Measurements from ENCODE around the gene POP5.

DNA sequence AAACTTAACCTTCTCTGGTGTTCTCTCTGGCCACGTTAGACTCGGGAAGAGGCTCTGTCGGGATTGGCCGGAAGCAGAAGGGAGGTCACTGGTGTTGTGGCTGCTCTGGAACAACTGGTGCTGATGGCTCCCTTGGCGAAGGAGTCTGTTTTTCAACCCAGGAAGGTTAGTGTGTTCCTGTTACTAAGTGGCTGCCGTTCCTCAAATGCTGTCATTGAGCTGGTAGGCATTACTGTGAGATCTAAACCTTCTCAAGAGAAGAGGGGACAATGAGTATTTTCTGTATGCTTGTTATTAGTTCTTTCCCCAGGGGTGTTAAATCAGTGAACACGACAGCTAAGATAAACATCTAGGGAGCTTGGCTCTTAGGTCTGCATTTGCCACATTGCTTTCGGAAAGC is 18.3 kb downstream of the POP5 start:
- TF ChIP-seq YY2 (tag by site-specific recombination; IDR thresholded peaks at IDR 0.05) (no peak), ZNF792 (tag by site-specific recombination; IDR thresholded peaks at IDR 0.05) (no peak), ZNF560 (tag by site-specific recombination; IDR thresholded peaks at IDR 0.05; ENCODE audit: borderline replicate concordance) (no peak), OVOL3 (tag by site-specific recombination; IDR thresholded peaks at IDR 0.05) (no peak), YY1 (tag by site-specific recombination; IDR thresholded peaks at IDR 0.05) (no peak), ZNF302 (tag by site-specific recombination; IDR thresholded peaks at IDR 0.05; ENCODE audit: low read depth) (no peak)
- TF ChIP-seq, protein P1, sequence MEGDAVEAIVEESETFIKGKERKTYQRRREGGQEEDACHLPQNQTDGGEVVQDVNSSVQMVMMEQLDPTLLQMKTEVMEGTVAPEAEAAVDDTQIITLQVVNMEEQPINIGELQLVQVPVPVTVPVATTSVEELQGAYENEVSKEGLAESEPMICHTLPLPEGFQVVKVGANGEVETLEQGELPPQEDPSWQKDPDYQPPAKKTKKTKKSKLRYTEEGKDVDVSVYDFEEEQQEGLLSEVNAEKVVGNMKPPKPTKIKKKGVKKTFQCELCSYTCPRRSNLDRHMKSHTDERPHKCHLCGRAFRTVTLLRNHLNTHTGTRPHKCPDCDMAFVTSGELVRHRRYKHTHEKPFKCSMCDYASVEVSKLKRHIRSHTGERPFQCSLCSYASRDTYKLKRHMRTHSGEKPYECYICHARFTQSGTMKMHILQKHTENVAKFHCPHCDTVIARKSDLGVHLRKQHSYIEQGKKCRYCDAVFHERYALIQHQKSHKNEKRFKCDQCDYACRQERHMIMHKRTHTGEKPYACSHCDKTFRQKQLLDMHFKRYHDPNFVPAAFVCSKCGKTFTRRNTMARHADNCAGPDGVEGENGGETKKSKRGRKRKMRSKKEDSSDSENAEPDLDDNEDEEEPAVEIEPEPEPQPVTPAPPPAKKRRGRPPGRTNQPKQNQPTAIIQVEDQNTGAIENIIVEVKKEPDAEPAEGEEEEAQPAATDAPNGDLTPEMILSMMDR (tag by site-specific recombination; IDR thresholded peaks at IDR 0.05) = no peak
- TF ChIP-seq, protein P2, sequence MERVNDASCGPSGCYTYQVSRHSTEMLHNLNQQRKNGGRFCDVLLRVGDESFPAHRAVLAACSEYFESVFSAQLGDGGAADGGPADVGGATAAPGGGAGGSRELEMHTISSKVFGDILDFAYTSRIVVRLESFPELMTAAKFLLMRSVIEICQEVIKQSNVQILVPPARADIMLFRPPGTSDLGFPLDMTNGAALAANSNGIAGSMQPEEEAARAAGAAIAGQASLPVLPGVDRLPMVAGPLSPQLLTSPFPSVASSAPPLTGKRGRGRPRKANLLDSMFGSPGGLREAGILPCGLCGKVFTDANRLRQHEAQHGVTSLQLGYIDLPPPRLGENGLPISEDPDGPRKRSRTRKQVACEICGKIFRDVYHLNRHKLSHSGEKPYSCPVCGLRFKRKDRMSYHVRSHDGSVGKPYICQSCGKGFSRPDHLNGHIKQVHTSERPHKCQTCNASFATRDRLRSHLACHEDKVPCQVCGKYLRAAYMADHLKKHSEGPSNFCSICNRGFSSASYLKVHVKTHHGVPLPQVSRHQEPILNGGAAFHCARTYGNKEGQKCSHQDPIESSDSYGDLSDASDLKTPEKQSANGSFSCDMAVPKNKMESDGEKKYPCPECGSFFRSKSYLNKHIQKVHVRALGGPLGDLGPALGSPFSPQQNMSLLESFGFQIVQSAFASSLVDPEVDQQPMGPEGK (tag by site-specific recombination; IDR thresholded peaks at IDR 0.05) = no peak
- TF ChIP-seq, protein P3, sequence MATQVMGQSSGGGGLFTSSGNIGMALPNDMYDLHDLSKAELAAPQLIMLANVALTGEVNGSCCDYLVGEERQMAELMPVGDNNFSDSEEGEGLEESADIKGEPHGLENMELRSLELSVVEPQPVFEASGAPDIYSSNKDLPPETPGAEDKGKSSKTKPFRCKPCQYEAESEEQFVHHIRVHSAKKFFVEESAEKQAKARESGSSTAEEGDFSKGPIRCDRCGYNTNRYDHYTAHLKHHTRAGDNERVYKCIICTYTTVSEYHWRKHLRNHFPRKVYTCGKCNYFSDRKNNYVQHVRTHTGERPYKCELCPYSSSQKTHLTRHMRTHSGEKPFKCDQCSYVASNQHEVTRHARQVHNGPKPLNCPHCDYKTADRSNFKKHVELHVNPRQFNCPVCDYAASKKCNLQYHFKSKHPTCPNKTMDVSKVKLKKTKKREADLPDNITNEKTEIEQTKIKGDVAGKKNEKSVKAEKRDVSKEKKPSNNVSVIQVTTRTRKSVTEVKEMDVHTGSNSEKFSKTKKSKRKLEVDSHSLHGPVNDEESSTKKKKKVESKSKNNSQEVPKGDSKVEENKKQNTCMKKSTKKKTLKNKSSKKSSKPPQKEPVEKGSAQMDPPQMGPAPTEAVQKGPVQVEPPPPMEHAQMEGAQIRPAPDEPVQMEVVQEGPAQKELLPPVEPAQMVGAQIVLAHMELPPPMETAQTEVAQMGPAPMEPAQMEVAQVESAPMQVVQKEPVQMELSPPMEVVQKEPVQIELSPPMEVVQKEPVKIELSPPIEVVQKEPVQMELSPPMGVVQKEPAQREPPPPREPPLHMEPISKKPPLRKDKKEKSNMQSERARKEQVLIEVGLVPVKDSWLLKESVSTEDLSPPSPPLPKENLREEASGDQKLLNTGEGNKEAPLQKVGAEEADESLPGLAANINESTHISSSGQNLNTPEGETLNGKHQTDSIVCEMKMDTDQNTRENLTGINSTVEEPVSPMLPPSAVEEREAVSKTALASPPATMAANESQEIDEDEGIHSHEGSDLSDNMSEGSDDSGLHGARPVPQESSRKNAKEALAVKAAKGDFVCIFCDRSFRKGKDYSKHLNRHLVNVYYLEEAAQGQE (tag by site-specific recombination; IDR thresholded peaks at IDR 0.05) = no peak
